H1 (cell line): ENCODE data around the gene OR8B4.

Experiments
- ASH2L ChIP-seq: fragments of 200-600, 300-600 bp; sonication (generic); IDR thresholded peaks from one replicate; pipeline ENCODE4 v1.7.1; 2017; ENCODE audit warnings: low read length
- CHD2 ChIP-seq: IDR thresholded peaks from 2 replicates; pipeline ENCODE4 v1.6.1; 2012; ENCODE audit warnings: low read length, improper control_type of control experiment
- CTCF ChIP-seq, 3 experiments: IDR thresholded peaks; 1 replicate in 2 of 3; 2 replicates in 1 of 3; pipeline versions ENCODE4 v1.5.1 to v1.6.1; 2011; ENCODE audit warnings: low read length in 3 of 3, mild to moderate bottlenecking in 3 of 3, inconsistent platforms in 2 of 3, low read depth in 1 of 3, moderate library complexity in 1 of 3; ENCODE audit not compliant: insufficient read depth in 1 of 3; ENCODE audit errors: control extremely low read depth in 1 of 3
- EZH2 ChIP-seq: fragments of 200-600 bp; sonication (generic); IDR thresholded peaks from 2 replicates; pipeline ENCODE4 v1.7.1; 2012; ENCODE audit warnings: low read depth, mild to moderate bottlenecking, moderate library complexity, low read length, inconsistent platforms; ENCODE audit not compliant: severe bottlenecking
- GABPA ChIP-seq: IDR thresholded peaks from 2 replicates; pipeline ENCODE4 v1.6.1; 2011; ENCODE audit warnings: mild to moderate bottlenecking, low read length, moderate library complexity, borderline replicate concordance; ENCODE audit not compliant: insufficient read depth
- MAX ChIP-seq: IDR thresholded peaks from 2 replicates; pipeline ENCODE4 v1.6.1; 2012; ENCODE audit warnings: inconsistent platforms
- RNF2 ChIP-seq: fragments of 200-900, 300-1000 bp; sonication (generic); IDR thresholded peaks from 2 replicates; pipeline ENCODE4 v1.7.1; 2016; ENCODE audit warnings: borderline replicate concordance, low read depth, mild to moderate bottlenecking, antibody characterized with exemption, low read length; ENCODE audit not compliant: poor library complexity, severe bottlenecking; ENCODE audit errors: missing control alignments
- SP2 ChIP-seq: IDR thresholded peaks from 2 replicates; pipeline ENCODE4 v1.6.1; 2012; ENCODE audit warnings: mild to moderate bottlenecking, low read length, inconsistent platforms
- SP4 ChIP-seq: IDR thresholded peaks from 2 replicates; pipeline ENCODE4 v1.6.1; 2012; ENCODE audit warnings: low read length, inconsistent platforms
- TAF1 ChIP-seq: IDR thresholded peaks from 2 replicates; pipeline ENCODE4 v1.6.1; 2011; ENCODE audit warnings: mild to moderate bottlenecking, low read depth, low read length
- YY1 ChIP-seq: IDR thresholded peaks from 2 replicates; pipeline ENCODE4 v1.6.1; 2011; ENCODE audit warnings: low read depth, mild to moderate bottlenecking, low read length

- TF ChIP-seq RNF2 (no peak), YY1 (no peak), CTCF (IDR thresholded peaks at IDR 0.05; ENCODE audit: control extremely low read depth in 1 of 3, insufficient read depth in 1 of 3, low read depth in 1 of 3, low read length in 3 of 3) (no peak), SP4 (no peak), CHD2 (no peak), EZH2 (no peak), MAX (no peak), GABPA (no peak), TAF1 (no peak), ASH2L (no peak), SP2 (no peak)
Measured at GRCh38 chr11:124463990-124464389, 39.3 kb upstream of the OR8B4 start.
